Measurements from ENCODE around the gene DNAJB6.

The DNAJB6 gene

DNA sequence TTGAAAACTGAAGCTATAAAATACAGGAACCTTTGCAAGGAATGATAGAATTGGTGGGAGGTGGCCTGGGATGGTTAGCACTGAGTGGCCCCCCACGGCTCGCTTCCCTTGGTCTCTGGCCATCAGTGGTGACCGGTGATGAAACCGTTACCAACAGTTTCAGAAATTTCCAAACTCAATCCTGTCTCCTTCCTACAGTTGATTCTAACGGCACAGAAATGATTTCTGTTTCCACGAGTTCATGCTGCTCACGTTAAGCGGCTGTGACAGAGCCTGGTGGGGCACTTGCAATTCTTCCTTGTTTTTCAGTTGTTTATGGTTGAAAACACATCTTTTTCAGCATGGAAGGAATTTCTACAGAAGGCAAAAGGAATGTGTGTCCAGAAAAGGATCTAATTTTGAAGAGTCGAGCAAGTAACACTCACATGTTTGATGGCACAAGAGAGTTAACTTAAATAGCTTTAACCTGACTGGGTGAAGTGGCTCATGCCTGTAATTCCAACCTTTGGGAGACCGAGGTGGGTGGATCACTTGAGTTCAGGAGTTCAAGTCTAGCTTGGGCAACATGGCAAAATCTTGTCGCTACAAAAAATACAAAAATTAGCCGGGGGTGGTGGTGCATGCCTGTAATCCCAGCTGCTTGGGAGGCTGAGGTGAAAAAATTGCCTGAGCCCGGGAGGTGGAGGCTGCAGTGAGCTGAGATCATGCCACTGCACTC, 100.1 kb downstream of the DNAJB6 start:
- Histone ChIP-seq H3K4me1 (ENCODE audit: control insufficient read depth, low read depth, low read length) (no peaks in the 10 kb centered on the region), H3K27ac (ENCODE audit: low read length) (no peak overlapping the region), H3K27me3 (ENCODE audit: control insufficient read depth, insufficient read depth, low read length) (no peaks in the 10 kb centered on the region), H3K36me3 (ENCODE audit: control insufficient read depth, low read depth, low read length) (no peaks in the 10 kb centered on the region), H3K4me3 (ENCODE audit: low read length) (no peak overlapping the region), H3K9ac (ENCODE audit: low read length) (no peak overlapping the region), H3K9me3 (ENCODE audit: control insufficient read depth, low read depth, low read length) (no peaks in the 10 kb centered on the region)

DNA sequence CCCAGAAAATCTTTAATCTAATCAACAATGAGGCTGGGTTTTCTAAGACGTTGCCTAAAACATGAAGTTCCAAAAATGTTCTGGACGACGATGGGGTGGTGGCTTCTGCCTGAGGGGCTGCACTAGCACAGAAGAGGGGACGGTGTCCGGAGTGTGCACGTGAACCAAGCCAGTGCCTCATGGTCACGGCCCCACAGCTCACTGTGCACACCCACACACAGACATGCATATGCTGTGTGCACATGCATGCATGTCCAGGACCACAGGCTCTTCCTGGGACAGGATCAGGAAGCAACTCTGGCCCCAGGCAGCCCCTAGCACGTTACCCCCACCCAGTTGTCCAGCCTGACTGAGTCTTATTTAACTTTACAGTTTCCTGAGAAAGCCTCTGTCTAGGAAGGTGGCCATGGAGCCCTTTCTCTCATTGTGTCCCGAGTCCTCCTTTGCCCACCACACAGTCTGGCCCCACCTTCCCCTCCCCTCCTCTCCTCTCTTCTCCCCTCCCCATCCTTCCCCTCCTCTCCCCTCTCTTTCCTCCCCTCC, 100.8 kb downstream of the DNAJB6 start:
- no peaks in the 10 kb centered on the region for H3K4me1 ChIP-seq (ENCODE audit: control insufficient read depth, low read depth, low read length)
- H3K27ac ChIP-seq (ENCODE audit: low read length), result no peak overlapping the region
- no peak overlapping the region for H3K4me3 ChIP-seq (ENCODE audit: low read length)
- no peaks in the 10 kb centered on the region for H3K27me3 ChIP-seq (ENCODE audit: control insufficient read depth, insufficient read depth, low read length)
- no peak overlapping the region for H3K9ac ChIP-seq (ENCODE audit: low read length)
- H3K9me3 ChIP-seq (ENCODE audit: control insufficient read depth, low read depth, low read length), result no peaks in the 10 kb centered on the region
- H3K36me3 ChIP-seq (ENCODE audit: control insufficient read depth, low read depth, low read length), result no peaks in the 10 kb centered on the region

DNA sequence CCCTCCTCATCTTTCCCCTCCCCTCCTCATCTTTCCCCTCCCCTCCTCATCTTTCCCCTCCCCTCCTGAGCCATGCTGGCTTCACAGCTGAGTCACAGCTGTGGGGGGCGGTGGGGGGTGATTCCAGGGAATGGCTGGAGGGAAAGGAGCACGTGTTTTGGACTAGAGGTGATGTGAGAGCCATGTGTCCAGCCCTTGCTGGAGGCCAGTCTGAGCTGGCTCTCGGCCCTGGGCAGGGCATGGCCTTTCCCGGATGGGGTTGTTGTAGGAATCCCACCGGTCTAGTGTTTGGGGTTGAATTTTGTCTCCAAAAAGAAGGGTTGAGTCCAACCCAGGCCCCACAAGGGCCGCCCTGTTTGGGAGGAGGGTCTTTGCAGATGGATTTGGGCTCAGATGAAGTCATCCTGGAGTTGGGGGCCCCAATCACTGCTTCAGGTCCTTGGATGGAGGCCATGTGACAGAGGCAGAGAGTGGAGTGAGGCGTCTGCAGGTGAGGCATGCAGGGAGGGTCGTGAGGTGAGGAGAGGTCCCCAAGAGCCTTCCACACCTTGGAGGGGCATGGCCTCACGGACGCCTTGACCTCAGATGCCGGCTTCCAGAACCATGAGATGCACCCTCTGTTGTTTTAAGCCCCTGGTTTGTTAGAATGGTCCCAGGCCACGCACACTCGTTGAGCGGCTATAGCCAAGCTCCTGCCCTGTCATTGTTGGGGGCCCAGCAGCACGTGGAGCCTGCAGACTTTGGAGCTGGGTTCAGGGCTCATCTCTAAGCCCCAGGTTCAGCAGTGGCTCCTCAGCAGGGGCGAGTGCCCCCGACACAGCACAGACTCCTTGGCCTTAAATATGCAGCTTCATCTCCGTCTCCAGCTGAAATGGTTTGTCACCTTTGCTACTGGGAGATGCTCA, 101.6 kb downstream of the DNAJB6 start:
- no peak overlapping the region for H3K27ac ChIP-seq (ENCODE audit: low read length)
- no peak overlapping the region for H3K4me3 ChIP-seq (ENCODE audit: low read length)
- H3K27me3 ChIP-seq (ENCODE audit: control insufficient read depth, insufficient read depth, low read length), result no peaks in the 10 kb centered on the region
- no peaks in the 10 kb centered on the region for H3K4me1 ChIP-seq (ENCODE audit: control insufficient read depth, low read depth, low read length)
- no peak overlapping the region for H3K9ac ChIP-seq (ENCODE audit: low read length)
- no peaks in the 10 kb centered on the region for H3K36me3 ChIP-seq (ENCODE audit: control insufficient read depth, low read depth, low read length)
- no peaks in the 10 kb centered on the region for H3K9me3 ChIP-seq (ENCODE audit: control insufficient read depth, low read depth, low read length)

DNA sequence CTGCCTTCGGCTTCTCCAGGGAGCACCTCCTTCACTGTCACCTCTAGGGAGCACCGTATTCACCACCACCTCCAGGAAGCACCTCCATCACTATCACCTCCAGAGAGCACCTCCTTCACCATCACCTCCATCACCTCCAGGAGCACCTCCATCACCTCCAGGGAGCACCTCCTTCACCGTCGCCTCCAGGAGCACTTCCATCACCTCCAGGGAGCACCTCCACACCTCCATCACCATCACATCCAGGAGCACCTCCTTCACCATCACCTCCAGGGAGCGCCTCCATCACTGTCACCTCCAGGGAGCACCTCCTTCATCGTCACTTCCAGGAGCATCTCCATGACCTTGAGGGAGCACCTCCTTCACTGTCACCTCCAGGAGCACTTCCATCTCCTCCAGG, 102.3 kb downstream of the DNAJB6 start:
- Histone ChIP-seq H3K27ac (ENCODE audit: low read length) (no peak overlapping the region), H3K4me3 (ENCODE audit: low read length) (no peak overlapping the region), H3K9ac (ENCODE audit: low read length) (no peak overlapping the region), H3K4me1 (ENCODE audit: control insufficient read depth, low read depth, low read length) (no peaks in the 10 kb centered on the region), H3K36me3 (ENCODE audit: control insufficient read depth, low read depth, low read length) (no peaks in the 10 kb centered on the region), H3K9me3 (ENCODE audit: control insufficient read depth, low read depth, low read length) (no peaks in the 10 kb centered on the region), H3K27me3 (ENCODE audit: control insufficient read depth, insufficient read depth, low read length) (no peaks in the 10 kb centered on the region)

DNA sequence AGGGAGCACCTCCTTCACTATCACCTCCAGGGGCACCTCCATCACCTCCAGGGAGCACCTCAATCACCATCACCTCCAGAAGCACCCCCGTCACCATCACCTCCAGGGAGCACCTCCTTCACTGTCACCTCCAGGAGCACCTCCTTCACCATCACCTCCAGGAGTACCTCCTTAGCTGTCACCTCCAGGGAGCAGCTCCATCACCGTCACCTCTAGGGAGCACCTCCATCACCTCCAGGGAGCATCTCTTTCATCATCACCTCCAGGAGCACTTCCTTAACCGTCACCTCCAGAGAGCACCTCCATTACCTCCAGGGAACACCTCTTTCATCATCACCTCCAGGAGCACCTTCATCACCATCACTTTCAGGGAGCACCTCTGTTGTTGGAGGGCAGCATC, 103.0 kb downstream of the DNAJB6 start:
- Histone ChIP-seq H3K9ac (ENCODE audit: low read length) (no peak overlapping the region), H3K4me3 (ENCODE audit: low read length) (no peak overlapping the region), H3K27ac (ENCODE audit: low read length) (no peak overlapping the region), H3K9me3 (ENCODE audit: control insufficient read depth, low read depth, low read length) (no peaks in the 10 kb centered on the region), H3K4me1 (ENCODE audit: control insufficient read depth, low read depth, low read length) (no peaks in the 10 kb centered on the region), H3K27me3 (ENCODE audit: control insufficient read depth, insufficient read depth, low read length) (no peaks in the 10 kb centered on the region), H3K36me3 (ENCODE audit: control insufficient read depth, low read depth, low read length) (no peaks in the 10 kb centered on the region)

DNA sequence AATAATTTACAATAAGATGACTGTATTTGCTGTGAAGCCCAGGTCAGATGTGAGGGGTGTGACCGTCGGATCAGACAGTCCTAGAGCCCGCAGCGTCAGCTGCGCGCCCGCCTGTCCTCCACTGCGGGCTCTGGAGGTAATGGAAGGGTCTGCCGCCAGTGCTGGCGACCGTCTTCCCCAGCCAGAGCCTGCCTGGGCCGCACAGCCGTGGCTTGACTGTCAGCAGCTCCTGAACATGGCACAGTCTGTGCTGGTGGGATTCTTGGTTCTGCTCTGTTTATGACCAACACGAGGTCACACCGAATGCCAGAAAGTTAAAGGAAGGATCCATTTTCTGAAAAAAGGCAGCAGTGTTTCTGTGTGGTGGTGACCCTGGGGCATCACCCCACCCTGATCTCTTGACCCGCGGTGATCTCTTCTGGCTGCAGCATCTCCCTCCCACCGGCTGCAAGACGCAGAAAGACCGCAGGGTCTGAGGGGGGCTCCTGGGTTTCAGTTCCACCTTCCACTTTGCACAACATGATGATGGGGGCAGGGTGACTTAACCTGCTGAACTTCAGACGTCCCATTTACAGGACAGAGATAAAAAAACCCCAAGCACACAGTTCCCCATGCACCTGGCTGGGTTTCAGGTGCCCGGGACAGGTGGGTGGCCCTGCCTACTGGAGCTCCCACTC, 103.7 kb downstream of the DNAJB6 start:
- H3K4me3 ChIP-seq (ENCODE audit: low read length), result no peak overlapping the region
- H3K27me3 ChIP-seq (ENCODE audit: control insufficient read depth, insufficient read depth, low read length), result no peaks in the 10 kb centered on the region
- H3K27ac ChIP-seq (ENCODE audit: low read length), result no peak overlapping the region
- H3K9me3 ChIP-seq (ENCODE audit: control insufficient read depth, low read depth, low read length), result no peaks in the 10 kb centered on the region
- no peaks in the 10 kb centered on the region for H3K36me3 ChIP-seq (ENCODE audit: control insufficient read depth, low read depth, low read length)
- no peak overlapping the region for H3K9ac ChIP-seq (ENCODE audit: low read length)
- H3K4me1 ChIP-seq (ENCODE audit: control insufficient read depth, low read depth, low read length), result no peaks in the 10 kb centered on the region

DNA sequence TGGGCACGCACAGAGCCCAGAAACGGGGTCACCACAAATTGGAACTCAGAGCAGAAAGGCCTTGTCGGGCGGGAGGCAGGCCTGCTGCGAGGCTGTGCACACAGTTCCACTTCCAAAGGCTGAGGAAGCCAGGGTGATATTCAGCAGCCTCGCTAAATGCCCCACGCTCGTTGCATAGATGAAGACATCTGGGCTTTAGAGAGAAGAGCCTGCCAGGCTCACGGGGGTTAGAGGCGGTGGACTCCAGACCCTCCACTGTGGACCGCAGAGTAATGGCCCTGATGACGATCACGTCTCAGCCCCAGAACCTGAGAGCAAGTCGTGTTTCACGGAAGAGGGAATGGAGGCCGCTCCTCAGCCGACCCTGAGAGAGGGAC, 104.2 kb downstream of the DNAJB6 start:
- Histone ChIP-seq H3K36me3 (ENCODE audit: control insufficient read depth, low read depth, low read length) (no peaks in the 10 kb centered on the region), H3K27me3 (ENCODE audit: control insufficient read depth, insufficient read depth, low read length) (no peaks in the 10 kb centered on the region), H3K4me1 (ENCODE audit: control insufficient read depth, low read depth, low read length) (no peaks in the 10 kb centered on the region), H3K9me3 (ENCODE audit: control insufficient read depth, low read depth, low read length) (no peaks in the 10 kb centered on the region), H3K4me3 (ENCODE audit: low read length) (no peak overlapping the region), H3K27ac (ENCODE audit: low read length) (no peak overlapping the region), H3K9ac (ENCODE audit: low read length) (no peak overlapping the region)

DNA sequence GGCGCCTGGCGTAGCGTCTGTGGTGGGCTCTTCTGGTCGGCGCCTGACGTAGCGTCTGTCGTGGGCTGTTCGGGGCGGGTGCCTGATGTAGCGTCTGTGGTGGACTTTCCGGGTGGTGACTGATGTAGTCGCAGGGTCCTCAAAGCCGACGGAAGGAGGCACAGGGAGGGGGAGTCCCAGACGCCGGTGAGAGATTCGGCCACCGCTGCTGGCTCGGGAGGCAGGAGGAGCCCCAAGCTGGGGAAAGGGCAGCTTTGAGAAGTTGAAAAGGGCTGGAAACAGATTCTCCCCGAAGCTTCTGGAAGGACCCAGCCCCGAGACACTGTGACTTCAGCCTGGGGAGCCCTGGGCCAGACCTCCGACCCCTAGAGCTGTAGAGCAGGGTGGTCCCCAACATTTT, 105.7 kb downstream of the DNAJB6 start:
- Histone ChIP-seq H3K36me3 (ENCODE audit: control insufficient read depth, low read depth, low read length) (no peaks in the 10 kb centered on the region), H3K4me3 (ENCODE audit: low read length) (no peak overlapping the region), H3K4me1 (ENCODE audit: control insufficient read depth, low read depth, low read length) (no peaks in the 10 kb centered on the region), H3K9me3 (ENCODE audit: control insufficient read depth, low read depth, low read length) (no peaks in the 10 kb centered on the region), H3K9ac (ENCODE audit: low read length) (no peak overlapping the region), H3K27me3 (ENCODE audit: control insufficient read depth, insufficient read depth, low read length) (no peaks in the 10 kb centered on the region), H3K27ac (ENCODE audit: low read length) (no peak overlapping the region)

DNA sequence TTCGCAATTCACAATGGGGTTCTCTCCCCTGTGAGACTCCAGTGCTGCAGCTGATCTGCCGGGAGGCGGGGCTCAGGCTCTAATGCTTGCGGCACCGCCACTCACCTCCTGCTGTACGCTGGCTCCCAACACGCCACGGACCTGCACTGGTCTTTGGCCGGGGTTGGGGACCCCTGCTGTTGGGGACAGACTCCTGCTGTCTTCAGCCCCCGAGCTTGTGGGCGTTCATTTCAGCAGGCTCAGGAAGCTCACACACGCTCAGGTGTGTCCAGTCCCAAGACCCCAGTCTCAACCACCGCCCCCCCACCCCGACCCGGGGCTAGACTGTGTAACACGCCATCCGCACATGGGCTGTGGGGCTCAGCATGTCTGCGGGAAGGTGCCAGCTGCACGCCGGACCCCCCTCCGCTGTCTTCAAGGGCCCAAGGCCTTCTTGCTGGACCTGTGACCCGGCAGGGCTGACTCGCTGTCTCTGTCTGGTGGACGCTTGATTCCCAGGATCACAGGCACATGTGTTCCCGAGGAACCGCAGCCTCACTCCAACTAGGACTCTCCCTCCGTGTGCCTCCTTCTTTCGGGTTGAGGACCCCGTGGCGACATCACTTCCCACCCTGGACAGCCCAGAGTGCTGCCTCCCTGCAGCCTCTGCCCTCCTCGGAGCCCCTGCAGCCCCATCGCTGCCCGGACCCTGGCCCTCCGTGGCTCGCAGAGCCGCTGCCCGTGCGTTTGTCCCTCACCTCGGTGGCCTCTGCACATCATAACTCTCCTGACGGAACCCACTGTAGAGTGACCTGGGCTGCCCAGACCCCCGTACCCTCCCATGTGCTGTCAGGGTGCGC, 106.4 kb downstream of the DNAJB6 start:
- Histone ChIP-seq H3K27me3 (ENCODE audit: control insufficient read depth, insufficient read depth, low read length) (no peaks in the 10 kb centered on the region), H3K9me3 (ENCODE audit: control insufficient read depth, low read depth, low read length) (no peaks in the 10 kb centered on the region), H3K36me3 (ENCODE audit: control insufficient read depth, low read depth, low read length) (no peaks in the 10 kb centered on the region), H3K4me3 (ENCODE audit: low read length) (no peak overlapping the region), H3K27ac (ENCODE audit: low read length) (no peak overlapping the region), H3K4me1 (ENCODE audit: control insufficient read depth, low read depth, low read length) (no peaks in the 10 kb centered on the region), H3K9ac (ENCODE audit: low read length) (no peak overlapping the region)

DNA sequence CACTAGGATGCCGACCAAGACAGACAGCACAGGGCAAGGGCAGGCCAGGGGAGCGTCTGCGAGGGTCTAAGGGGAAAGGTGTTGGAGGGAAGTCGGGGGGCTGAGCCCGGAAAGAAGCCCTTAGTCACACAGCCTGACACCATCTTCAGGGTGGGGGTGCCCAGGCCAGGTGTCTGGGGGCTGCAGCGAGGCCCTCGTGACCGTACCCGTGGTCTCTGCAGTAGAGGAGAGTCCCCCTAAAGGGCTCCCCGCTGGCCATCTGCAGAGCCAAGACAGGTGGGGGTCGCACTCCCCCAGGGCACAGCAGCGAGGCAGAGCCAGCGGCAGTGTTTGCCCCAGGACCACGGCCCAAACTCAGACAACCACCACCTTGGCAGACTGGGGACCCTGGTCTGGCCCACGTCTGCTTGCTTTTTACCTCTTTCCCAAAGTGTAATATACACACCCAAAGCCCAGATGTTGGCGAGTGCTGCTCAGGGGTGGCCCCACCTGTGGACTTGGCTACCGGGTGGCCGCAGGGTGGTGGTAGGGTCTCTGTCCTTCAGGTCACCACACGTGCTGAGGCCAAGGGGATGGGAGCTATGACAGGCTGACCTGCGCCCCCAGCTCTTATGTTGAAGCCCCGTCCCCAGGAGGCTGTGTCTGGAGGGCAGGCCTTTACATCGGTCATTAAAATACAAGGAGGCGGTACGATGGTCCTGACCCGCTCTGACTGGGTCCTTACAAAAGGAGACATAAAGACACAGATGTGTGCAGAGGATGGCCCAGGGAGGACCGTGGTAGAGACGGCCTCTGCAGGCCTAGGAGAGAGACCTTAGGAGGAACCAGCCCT, 107.4 kb downstream of the DNAJB6 start:
- Histone ChIP-seq H3K36me3 (ENCODE audit: control insufficient read depth, low read depth, low read length) (no peaks in the 10 kb centered on the region), H3K4me1 (ENCODE audit: control insufficient read depth, low read depth, low read length) (no peaks in the 10 kb centered on the region), H3K4me3 (ENCODE audit: low read length) (no peak overlapping the region), H3K9me3 (ENCODE audit: control insufficient read depth, low read depth, low read length) (no peaks in the 10 kb centered on the region), H3K27ac (ENCODE audit: low read length) (no peak overlapping the region), H3K27me3 (ENCODE audit: control insufficient read depth, insufficient read depth, low read length) (no peaks in the 10 kb centered on the region), H3K9ac (ENCODE audit: low read length) (no peak overlapping the region)

Data from iPS-18a (cell line).